HG03175 (cell line): Measurements from ENCODE around the gene XAGE1B.
"Not testable (repeated sequence)": the region's sequence is repeated elsewhere in the genome, so short reads cannot be mapped to it uniquely, and the experiment has no call there.

Experiments
- ATAC-seq: cut with Tn5 transposase; IDR thresholded peaks from one replicate; pipeline ENCODE4 v1.9.1; 2021; ENCODE audit warnings: mild to moderate bottlenecking, moderate library complexity; ENCODE audit not compliant: unreplicated experiment

Gene XAGE1B

GRCh38 chrX:52516987-52517325, at the start of gene XAGE1B:
XAGE1B (minus strand) TSS chrX:52517063; CDS start chrX:52515527, 1,536 bp downstream.
- not testable (repeated sequence) for ATAC-seq

- no peak for ATAC-seq
Observed at GRCh38 chrX:52563105-52563504, 46.2 kb upstream of the XAGE1B start.

- ATAC-seq: no peak
Observed at GRCh38 chrX:52558140-52558539, 41.3 kb upstream of the XAGE1B start.

GRCh38 chrX:52556741-52557140, 39.9 kb upstream of the XAGE1B start:
- no peak for ATAC-seq

- ATAC-seq: no peak
Observed at GRCh38 chrX:52553995-52554642, 37.3 kb upstream of the XAGE1B start.

- not testable (repeated sequence) for ATAC-seq
Observed at GRCh38 chrX:52548769-52549168, 31.9 kb upstream of the XAGE1B start.

- no peak for ATAC-seq
Observed at GRCh38 chrX:52544147-52544840, 27.4 kb upstream of the XAGE1B start.

- no peak for ATAC-seq
Observed at GRCh38 chrX:52542311-52542710, 25.4 kb upstream of the XAGE1B start.

- ATAC-seq: not testable (repeated sequence)
Observed at GRCh38 chrX:52541051-52541450, 24.2 kb upstream of the XAGE1B start.

- ATAC-seq: not testable (repeated sequence)
Observed at GRCh38 chrX:52516110-52516986, 515 bp downstream of the XAGE1B start.

- not testable (repeated sequence) for ATAC-seq
Observed at GRCh38 chrX:52511126-52511525, 5.7 kb downstream of the XAGE1B start.

GRCh38 chrX:52509916-52510315, 6.9 kb downstream of the XAGE1B start:
- no peak for ATAC-seq

GRCh38 chrX:52507331-52507730, 9.5 kb downstream of the XAGE1B start:
- no peak for ATAC-seq

- no peak for ATAC-seq
Observed at GRCh38 chrX:52504551-52504950, 12.3 kb downstream of the XAGE1B start.

GRCh38 chrX:52501362-52501761, 15.5 kb downstream of the XAGE1B start:
- ATAC-seq: not testable (repeated sequence)

- not testable (repeated sequence) for ATAC-seq
Observed at GRCh38 chrX:52496419-52496772, 20.5 kb downstream of the XAGE1B start.

GRCh38 chrX:52495545-52496418, 21.1 kb downstream of the XAGE1B start, which contains the start of gene XAGE1A:
XAGE1A (plus strand) TSS chrX:52495808; CDS start chrX:52497362, 1,554 bp downstream.
- ATAC-seq: not testable (repeated sequence)

- not testable (repeated sequence) for ATAC-seq
Observed at GRCh38 chrX:52471301-52471700, 45.6 kb downstream of the XAGE1B start.
